Tibial nerve (tissue), 4 donors: Measurements from ENCODE around the gene RPUSD1.

Source experiments
- EP300 ChIP-seq, 2 donors: sonication (generic); formaldehyde crosslinking; IDR thresholded peaks; one replicate each; pipeline ENCODE4 v1.6.1; 2017; ENCODE audit warnings: antibody characterized with exemption in 2 of 2, mild to moderate bottlenecking in 1 of 2
- POLR2A ChIP-seq, 2 donors: fragments of 450-650 bp; IDR thresholded peaks; one replicate each; pipeline ENCODE4 v1.6.1; 2017; ENCODE audit warnings: antibody characterized with exemption in 2 of 2, mild to moderate bottlenecking in 2 of 2, moderate library complexity in 2 of 2
- TF ChIP-seq, protein P1 (sequence below), 5 experiments: fragments of 200-600 bp in 3 of 5; fragments of 450-650 bp in 2 of 5; sonication (generic) in 3 of 5; IDR thresholded peaks; one replicate each; pipeline ENCODE4 v1.5.1; 2016 to 2019; ENCODE audit warnings: antibody characterized with exemption in 5 of 5, mild to moderate bottlenecking in 3 of 5, moderate library complexity in 2 of 5

DNA sequence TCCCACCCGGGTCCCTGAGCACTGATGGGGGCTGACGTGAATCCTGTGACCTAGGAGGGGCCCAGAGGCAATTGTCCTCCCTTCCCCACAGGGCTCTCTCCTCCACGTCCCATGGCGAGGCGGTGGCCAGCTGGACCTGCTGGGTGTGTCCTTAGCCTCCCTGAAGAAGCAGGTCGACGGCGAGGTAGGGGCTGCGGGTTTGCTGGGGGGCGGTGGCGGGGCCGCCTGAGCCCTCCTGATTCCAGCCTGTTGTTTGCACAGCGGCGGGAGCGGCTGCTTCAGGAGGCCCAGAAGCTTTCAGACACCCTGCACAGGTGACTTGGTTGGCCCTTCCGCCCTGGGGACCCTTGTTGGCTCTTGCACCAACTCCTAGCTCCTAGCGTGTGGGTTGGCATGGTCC, 1.9 kb upstream of the RPUSD1 start:
- TF ChIP-seq, protein P1, sequence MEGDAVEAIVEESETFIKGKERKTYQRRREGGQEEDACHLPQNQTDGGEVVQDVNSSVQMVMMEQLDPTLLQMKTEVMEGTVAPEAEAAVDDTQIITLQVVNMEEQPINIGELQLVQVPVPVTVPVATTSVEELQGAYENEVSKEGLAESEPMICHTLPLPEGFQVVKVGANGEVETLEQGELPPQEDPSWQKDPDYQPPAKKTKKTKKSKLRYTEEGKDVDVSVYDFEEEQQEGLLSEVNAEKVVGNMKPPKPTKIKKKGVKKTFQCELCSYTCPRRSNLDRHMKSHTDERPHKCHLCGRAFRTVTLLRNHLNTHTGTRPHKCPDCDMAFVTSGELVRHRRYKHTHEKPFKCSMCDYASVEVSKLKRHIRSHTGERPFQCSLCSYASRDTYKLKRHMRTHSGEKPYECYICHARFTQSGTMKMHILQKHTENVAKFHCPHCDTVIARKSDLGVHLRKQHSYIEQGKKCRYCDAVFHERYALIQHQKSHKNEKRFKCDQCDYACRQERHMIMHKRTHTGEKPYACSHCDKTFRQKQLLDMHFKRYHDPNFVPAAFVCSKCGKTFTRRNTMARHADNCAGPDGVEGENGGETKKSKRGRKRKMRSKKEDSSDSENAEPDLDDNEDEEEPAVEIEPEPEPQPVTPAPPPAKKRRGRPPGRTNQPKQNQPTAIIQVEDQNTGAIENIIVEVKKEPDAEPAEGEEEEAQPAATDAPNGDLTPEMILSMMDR (IDR thresholded peaks at IDR 0.05) = no peak
- no peak for TF ChIP-seq EP300 (IDR thresholded peaks at IDR 0.05)
- no peak for TF ChIP-seq POLR2A (IDR thresholded peaks at IDR 0.05)
